HG03457 (cell line): ENCODE results near the gene NTRK1.

Source experiments
- ATAC-seq: cut with Tn5 transposase; IDR thresholded peaks from one replicate; pipeline ENCODE4 v1.9.1; 2021; ENCODE audit warnings: moderate number of reproducible peaks; ENCODE audit not compliant: unreplicated experiment

The NTRK1 gene

GRCh38 chr1:156895927-156896326 is 35.3 kb downstream of the NTRK1 start:
- no peak for ATAC-seq

- ATAC-seq: no peak
Measured at GRCh38 chr1:156896490-156897033, 35.9 kb downstream of the NTRK1 start.

GRCh38 chr1:156897078-156897825 is 36.6 kb downstream of the NTRK1 start:
- ATAC-seq: no peak

- no peak for ATAC-seq
Measured at GRCh38 chr1:156898161-156898566, 37.5 kb downstream of the NTRK1 start.

GRCh38 chr1:156898971-156899664 is 38.5 kb downstream of the NTRK1 start:
- ATAC-seq: no peak

GRCh38 chr1:156899956-156900718 is 39.5 kb downstream of the NTRK1 start:
- no peak for ATAC-seq

- no peak for ATAC-seq
Measured at GRCh38 chr1:156900896-156901589, 40.4 kb downstream of the NTRK1 start.

DNA sequence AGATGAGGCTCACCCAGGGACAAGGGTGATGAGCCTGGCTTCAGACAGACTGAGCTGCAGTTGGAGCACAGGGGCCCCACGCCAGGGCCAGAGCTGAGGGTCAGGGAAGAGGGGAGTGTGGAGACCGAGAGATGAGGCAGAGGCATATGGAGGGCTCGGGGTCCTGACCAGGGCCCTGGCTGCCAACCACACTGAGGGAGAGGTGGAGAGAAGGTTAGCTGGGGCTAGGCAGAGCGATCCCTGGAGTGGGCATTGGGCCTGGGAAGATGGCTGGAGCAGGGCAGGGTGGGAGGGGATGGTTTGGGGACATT is 40.9 kb downstream of the NTRK1 start:
- ATAC-seq: no peak

DNA sequence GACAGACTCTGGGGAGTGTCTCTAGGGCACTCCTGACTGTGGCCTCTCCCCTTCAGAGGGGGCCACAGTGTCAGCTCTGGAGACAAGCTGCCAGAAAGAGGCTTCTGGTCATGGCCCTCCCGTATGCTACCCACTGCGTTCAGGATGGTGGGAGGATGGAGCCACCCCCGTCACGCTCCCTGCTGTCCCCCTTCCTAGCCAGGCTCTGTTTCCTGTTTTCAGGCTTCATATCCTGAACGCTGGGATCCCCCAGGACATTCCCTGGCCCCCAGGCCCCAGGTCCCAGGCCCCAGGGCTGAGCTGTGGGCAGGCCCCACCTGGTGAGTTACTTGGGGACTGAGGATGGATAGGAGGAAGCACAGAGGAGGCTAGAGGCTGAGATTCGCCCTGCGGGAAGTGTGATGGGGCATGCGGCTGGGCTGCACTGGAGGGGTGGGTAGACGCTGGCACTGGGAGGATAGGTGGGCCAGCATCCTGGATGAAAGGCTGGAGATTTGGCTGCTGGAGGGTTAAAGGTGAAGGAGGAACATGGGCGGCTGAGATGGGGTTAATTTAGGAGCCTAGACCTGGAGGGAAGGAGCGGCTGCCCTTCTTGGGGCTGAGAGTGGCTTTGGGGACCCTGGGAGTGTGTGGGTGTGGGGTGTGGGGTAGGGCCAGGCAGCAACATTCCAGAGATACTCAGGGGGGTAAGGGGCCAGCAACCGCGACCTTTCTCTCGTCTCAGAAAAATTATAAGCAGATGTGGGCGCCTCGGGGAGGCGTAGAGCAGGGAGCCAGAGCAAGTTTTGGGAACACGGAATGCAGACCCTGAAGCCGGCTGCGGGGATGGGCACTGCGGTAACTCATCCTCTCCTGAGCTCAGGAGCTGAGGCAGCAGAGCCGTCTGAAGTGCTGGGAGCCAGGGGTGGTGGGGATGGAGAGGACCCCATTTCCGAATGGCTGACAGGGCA is 41.6 kb downstream of the NTRK1 start:
- no peak for ATAC-seq

GRCh38 chr1:156903328-156904091 is 42.8 kb downstream of the NTRK1 start:
- no peak for ATAC-seq

GRCh38 chr1:156904187-156904959 is 43.7 kb downstream of the NTRK1 start:
- ATAC-seq: no peak

DNA sequence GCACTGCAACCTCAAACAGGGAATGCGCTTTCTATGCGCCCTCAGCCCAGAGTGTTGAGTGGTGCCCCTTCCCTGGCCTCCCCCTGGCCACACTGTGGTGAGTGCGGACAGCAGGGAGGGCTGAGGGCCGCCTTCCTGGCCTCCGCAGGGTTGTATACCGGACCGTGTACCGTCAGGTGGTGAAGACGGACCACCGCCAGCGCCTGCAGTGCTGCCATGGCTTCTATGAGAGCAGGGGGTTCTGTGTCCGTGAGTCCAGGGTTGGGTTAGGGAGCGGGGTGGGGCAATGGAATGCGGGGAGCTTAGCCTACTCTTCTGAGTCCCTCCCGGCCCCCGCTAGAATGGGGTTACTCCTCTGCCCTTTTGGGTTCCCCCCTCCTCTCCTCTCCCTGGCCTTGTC is 44.5 kb downstream of the NTRK1 start:
- no peak for ATAC-seq

- ATAC-seq: no peak
Measured at GRCh38 chr1:156905651-156906050, 45.0 kb downstream of the NTRK1 start.

- no peak for ATAC-seq
Measured at GRCh38 chr1:156906206-156906906, 45.7 kb downstream of the NTRK1 start.

DNA sequence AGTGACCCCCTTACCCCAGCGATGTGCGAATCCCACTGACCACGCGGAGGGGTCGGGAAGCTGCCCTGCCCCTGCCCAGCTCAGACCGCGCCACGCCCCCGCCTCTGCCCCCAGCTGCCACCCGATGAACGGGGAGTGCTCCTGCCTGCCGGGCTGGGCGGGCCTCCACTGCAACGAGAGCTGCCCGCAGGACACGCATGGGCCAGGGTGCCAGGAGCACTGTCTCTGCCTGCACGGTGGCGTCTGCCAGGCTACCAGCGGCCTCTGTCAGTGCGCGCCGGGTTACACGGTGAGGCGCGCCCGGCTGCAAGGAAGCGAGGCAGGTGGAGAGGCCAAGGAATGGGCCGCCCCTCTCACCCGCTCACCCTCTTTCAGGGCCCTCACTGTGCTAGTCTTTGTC is 47.9 kb downstream of the NTRK1 start:
- no peak for ATAC-seq

DNA sequence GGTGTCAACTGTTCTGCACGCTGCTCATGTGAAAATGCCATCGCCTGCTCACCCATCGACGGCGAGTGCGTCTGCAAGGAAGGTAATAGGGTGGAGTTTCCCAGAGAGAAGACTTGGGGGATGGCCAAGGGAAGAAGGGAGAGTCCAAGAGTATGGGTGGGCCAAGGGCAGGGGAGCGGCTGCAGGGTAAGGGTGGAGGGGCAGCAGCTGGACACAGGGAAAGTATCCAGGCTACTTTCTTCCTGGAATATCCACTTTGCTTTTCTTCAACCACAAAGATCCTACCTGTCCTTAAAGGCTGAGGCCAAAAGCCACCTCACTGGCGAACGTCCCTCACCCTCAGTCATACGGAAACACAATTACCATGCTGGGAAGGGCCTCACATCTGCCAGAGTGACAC is 48.3 kb downstream of the NTRK1 start:
- ATAC-seq: no peak

- no peak for ATAC-seq
Measured at GRCh38 chr1:156909671-156910070, 49.0 kb downstream of the NTRK1 start.

GRCh38 chr1:156910309-156910782 is 49.7 kb downstream of the NTRK1 start:
- ATAC-seq: no peak
